Osteoblast (primary cell): Measurements from ENCODE around the gene PRPF18. TPM values are rescaled to one million over a fixed set of nuclear protein-coding genes. Genes with fewer than 3 reads are reported as not detected.

Experiments used
- DNase-seq: peaks from one replicate; pipeline ENCODE4 v3.0.0; 2011; ENCODE audit warnings: low spot score, mixed read lengths; ENCODE audit not compliant: insufficient read length; ENCODE audit errors: missing footprints
- H2AFZ ChIP-seq: 2 replicates; pipeline ENCODE4 v1.6.0; 2011; ENCODE audit warnings: mild to moderate bottlenecking, low read length
- H3K27ac ChIP-seq: 2 replicates; pipeline ENCODE4 v1.5.1; 2011; ENCODE audit warnings: mild to moderate bottlenecking, low read depth, low read length, moderate library complexity
- H3K27me3 ChIP-seq: 2 replicates; pipeline ENCODE4 v1.6.0; 2012; ENCODE audit warnings: mild to moderate bottlenecking, control low read depth, inconsistent platforms, low read length, moderate library complexity; ENCODE audit not compliant: insufficient read depth
- H3K36me3 ChIP-seq: 2 replicates; pipeline ENCODE4 v1.5.1; 2011; ENCODE audit warnings: mild to moderate bottlenecking, low read length, control low read depth, moderate library complexity; ENCODE audit not compliant: insufficient read depth
- H3K4me1 ChIP-seq: 2 replicates; pipeline ENCODE4 v1.5.1; 2011; ENCODE audit warnings: mild to moderate bottlenecking, low read length, control low read depth, moderate library complexity; ENCODE audit not compliant: insufficient read depth
- H3K4me2 ChIP-seq: 2 replicates; pipeline ENCODE4 v1.6.0; 2011; ENCODE audit warnings: mild to moderate bottlenecking, low read length; ENCODE audit not compliant: insufficient read depth
- H3K4me3 ChIP-seq: fragments of 200-600 bp; sonication (generic); 3 replicates; pipeline ENCODE4 v1.5.1; 2012; ENCODE audit warnings: mild to moderate bottlenecking, low read length, inconsistent platforms; ENCODE audit not compliant: insufficient read depth
- H3K79me2 ChIP-seq: 2 replicates; pipeline ENCODE4 v1.6.0; 2012; ENCODE audit warnings: mild to moderate bottlenecking, low read length, control low read depth, inconsistent platforms; ENCODE audit not compliant: insufficient read depth
- H3K9me3 ChIP-seq: 2 replicates; pipeline ENCODE4 v1.5.1; 2011; ENCODE audit warnings: low read depth, low read length, control low read depth
- H4K20me1 ChIP-seq: 2 replicates; pipeline ENCODE4 v1.6.0; 2012; ENCODE audit warnings: mild to moderate bottlenecking, low read length, control low read depth; ENCODE audit not compliant: insufficient read depth
- CTCF ChIP-seq: IDR thresholded peaks from 2 replicates; pipeline ENCODE4 v1.5.1; 2011; ENCODE audit warnings: mild to moderate bottlenecking, low read depth, low read length, moderate library complexity; ENCODE audit errors: extremely low read depth
- total RNA-seq: library from RNA; depleted of rRNA; stranded (reverse); fragments of >200 nt; gene quantifications from 2 replicates; pipeline ENCODE4 v1.2.3, GENCODE V29; 2012

Gene PRPF18
- total RNA-seq, 1 donor, result 39.8 TPM

DNA sequence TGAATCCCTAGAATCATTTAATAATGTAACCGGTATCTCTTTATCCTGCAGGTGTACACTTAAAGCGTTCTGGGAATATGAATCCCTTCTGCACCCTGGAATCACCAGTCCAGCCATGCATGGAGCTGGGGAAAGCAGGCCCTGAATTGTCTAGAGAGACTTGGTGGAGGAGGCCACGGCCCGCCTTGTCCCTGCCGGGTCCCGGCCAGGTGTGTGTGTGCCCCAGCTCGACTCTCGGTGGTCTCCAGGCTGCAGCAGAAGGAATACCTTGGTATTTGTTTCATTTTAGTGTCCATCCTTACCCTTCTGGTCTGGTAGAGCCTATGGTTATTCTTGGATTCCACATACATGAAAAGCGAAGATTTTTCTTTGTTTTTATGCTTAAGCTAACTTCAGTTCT lies 58.1 kb downstream of the PRPF18 start:
- Histone ChIP-seq H3K36me3 (peaks cover 60% of the 10 kb centered on the region), H2AFZ (no peak overlapping the region), H3K4me3 (no peak overlapping the region), H3K4me1 (no peaks in the 10 kb centered on the region), H3K27ac (no peak overlapping the region), H3K4me2 (no peak overlapping the region), H4K20me1 (no peaks in the 10 kb centered on the region), H3K79me2 (no peaks in the 10 kb centered on the region), H3K9me3 (no peaks in the 10 kb centered on the region), H3K27me3 (no peaks in the 10 kb centered on the region)
- DNase-seq, result no peak
- no peak for TF ChIP-seq CTCF

- Histone ChIP-seq H2AFZ (no peak overlapping the region), H3K4me1 (no peaks in the 10 kb centered on the region), H3K4me3 (no peak overlapping the region), H3K9me3 (no peaks in the 10 kb centered on the region), H3K27ac (no peak overlapping the region), H3K36me3 (peaks cover 90% of the 10 kb centered on the region), H3K4me2 (no peak overlapping the region), H4K20me1 (peaks cover 10% of the 10 kb centered on the region), H3K79me2 (peaks cover 4% of the 10 kb centered on the region), H3K27me3 (no peaks in the 10 kb centered on the region)
- no peak for DNase-seq
- no peak for TF ChIP-seq CTCF
These were observed 61.7 kb downstream of the PRPF18 start for GRCh38 chr10:13648425-13648824.

DNA sequence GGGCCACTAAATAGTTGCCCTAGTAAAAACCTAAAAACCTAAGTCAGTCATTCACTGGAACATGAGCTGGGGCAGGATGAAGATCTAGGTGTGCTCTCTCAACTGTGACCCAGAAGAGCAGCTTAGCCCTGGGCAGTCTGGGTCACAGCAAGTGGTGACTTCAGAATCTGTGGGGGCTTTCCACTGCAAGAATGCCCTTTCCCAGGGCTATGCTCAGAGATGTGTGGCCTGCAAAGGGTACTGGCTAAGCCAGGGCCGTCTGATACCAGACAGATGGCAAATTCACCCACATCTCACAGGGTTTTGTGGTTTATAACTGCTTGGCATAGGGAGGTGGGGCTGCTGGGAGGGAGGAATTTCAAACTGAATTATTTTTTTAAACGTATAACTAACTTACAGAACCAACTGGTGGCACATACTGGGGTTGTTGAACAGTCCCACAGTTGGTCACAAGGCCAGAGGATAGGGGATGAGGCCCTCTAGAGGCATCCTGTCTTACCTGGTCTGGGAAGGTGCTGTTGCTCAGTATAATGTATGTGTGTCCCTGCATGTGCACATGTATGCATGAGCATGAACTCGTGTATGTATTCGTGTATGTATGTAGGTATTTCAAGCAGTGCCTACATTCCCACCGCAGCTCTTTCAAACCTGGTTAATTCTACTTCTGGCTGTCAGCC lies 63.2 kb downstream of the PRPF18 start:
- Histone ChIP-seq H3K36me3 (peaks cover 98% of the 10 kb centered on the region), H4K20me1 (peaks cover 10% of the 10 kb centered on the region)
- no peak for TF ChIP-seq CTCF

GRCh38 chr10:13650961-13651360 lies 64.2 kb downstream of the PRPF18 start:
- no peak overlapping the region for H3K27ac ChIP-seq

More for the DNA sequence above, 63.2 kb downstream of the PRPF18 start:
- Histone ChIP-seq H3K4me2 (no peak overlapping the region), H2AFZ (no peak overlapping the region), H3K4me3 (no peak overlapping the region), H3K27ac (no peak overlapping the region), H3K9me3 (no peaks in the 10 kb centered on the region), H3K27me3 (no peaks in the 10 kb centered on the region), H3K79me2 (peaks cover 4% of the 10 kb centered on the region), H3K4me1 (no peaks in the 10 kb centered on the region)
- DNase-seq, result no peak

More at GRCh38 chr10:13650961-13651360, 64.2 kb downstream of the PRPF18 start:
- no peaks in the 10 kb centered on the region for H3K9me3 ChIP-seq
- no peaks in the 10 kb centered on the region for H3K4me1 ChIP-seq
- H3K36me3 ChIP-seq, result peaks cover 100% of the 10 kb centered on the region
- no peak for TF ChIP-seq CTCF
- H3K4me2 ChIP-seq, result no peak overlapping the region
- H3K4me3 ChIP-seq, result no peak overlapping the region
- H3K79me2 ChIP-seq, result peaks cover 4% of the 10 kb centered on the region
- H3K27me3 ChIP-seq, result no peaks in the 10 kb centered on the region
- DNase-seq, result no peak
- peaks cover 11% of the 10 kb centered on the region for H4K20me1 ChIP-seq
- H2AFZ ChIP-seq, result no peak overlapping the region
